ENCODE data around the gene ELMO1. TPM values are rescaled to one million over a fixed set of nuclear protein-coding genes. Genes with fewer than 3 reads are reported as not detected.
A peak's percentile ranks its signal among the peaks of the same experiment; 100 is the strongest.

The ELMO1 gene
- total RNA-seq, 2 donors from 2014 or later, result 5.6 to 16.1 TPM

DNA sequence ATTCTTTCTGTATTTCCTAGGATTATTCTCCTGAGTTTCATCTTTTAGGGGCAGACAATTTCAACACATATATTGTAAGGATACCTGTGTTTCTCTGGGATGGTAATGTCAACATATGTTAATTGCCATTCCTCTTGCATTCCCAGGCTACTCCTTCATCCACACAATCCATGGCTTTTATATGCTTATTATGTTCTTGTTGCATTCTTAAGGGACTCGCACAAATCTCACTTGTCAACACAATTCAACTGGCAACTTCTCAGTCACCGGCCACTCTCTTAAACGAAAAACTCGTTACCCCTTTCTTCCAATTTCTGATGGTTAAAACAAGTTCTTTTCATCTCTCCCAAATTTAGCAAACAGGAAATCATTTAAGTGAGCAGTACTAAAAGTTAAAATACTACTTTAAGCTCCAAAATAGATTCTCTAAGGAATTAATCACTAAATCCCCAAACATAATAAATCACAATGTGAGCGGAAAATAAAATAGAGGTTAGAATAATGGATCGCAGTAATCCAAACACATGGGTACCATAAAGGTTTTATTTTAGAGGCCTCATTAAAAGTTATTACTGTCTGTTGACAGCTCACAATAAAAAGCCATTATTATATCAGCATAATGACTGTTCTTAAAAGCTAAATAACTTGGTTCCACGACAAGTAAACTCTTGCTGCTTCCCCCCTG is 223.2 kb downstream of the ELMO1 start:
- DNase-seq (no peak), ATAC-seq (no peak)
- intact Hi-C loops (cut with DNase I, micrococcal nuclease), result no loop called here

DNA sequence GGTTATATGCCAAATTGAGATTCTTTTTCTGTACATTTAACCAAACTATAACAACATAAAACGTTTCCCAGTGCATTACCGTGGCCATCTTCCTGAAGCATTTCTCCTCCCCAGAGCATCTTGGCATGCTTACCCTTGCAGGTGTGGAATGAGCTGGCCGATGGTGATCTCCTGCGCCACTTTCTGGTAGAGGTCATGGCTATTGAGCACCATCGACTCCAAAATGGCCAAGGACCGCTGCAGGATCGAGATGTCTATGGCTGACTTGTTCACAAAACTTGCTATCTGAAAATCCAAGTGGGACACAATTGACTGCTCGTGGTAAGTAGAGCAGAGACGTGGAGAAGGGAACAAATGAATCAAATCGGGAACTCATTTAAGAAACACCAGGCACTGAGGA is 223.9 kb downstream of the ELMO1 start:
- intact Hi-C loops (cut with DNase I, micrococcal nuclease), result no loop called here
- no peak for DNase-seq
- ATAC-seq, result no peak

GRCh38 chr7:37220664-37221063 is 228.0 kb downstream of the ELMO1 start:
- no peak for ATAC-seq
- intact Hi-C loops (cut with DNase I, micrococcal nuclease), result no loop called here

GRCh38 chr7:37218956-37219355 is 229.7 kb downstream of the ELMO1 start:
- ATAC-seq, result no peak
- intact Hi-C loops (cut with DNase I, micrococcal nuclease), result loop anchor here in 1 of 2 donors (10.0 kb wide), 1 partner anchor 616 kb away; no protein-coding TSS in a partner anchor
- DNase-seq, result no peak

More at GRCh38 chr7:37220664-37221063, 228.0 kb downstream of the ELMO1 start:
- DNase-seq, result no peak

DNA sequence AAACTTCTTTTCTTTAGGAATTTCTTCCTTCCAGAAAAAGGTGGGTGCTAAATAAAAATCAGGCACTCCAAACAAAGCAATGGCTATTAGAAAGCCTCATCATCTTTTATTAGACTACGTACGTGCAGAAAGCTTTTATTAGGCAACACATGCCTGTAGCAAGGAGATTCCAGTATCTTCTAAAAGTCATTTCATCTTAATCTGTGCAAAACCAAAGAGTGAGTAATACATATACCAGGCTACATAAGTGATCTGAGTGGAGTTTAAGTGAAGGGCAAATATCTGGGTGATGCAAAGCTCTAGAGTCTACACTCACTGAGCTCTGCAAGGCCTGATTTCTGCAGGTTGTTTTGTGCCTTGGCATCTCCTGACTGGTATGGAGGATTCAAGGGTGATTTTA is 231.7 kb downstream of the ELMO1 start:
- intact Hi-C loops (cut with DNase I, micrococcal nuclease), result loop anchor here in 1 of 2 donors (10.0 kb wide), 1 partner anchor 618 kb away; no protein-coding TSS in a partner anchor
- ATAC-seq (no peak), DNase-seq (no peak)

- no peak for ATAC-seq
- intact Hi-C loops (cut with DNase I, micrococcal nuclease), result loop anchor here in 1 of 2 donors (10.0 kb wide), 1 partner anchor 618 kb away; no protein-coding TSS in a partner anchor
These were observed 232.4 kb downstream of the ELMO1 start for GRCh38 chr7:37216156-37216852.

GRCh38 chr7:37215290-37215923 is 233.3 kb downstream of the ELMO1 start:
- intact Hi-C loops (cut with DNase I, micrococcal nuclease), result loop anchor here in 1 of 2 donors (10.0 kb wide), 1 partner anchor 619 kb away; no protein-coding TSS in a partner anchor
- ATAC-seq (no peak), DNase-seq (no peak)

More at GRCh38 chr7:37216156-37216852, 232.4 kb downstream of the ELMO1 start:
- no peak for DNase-seq

DNA sequence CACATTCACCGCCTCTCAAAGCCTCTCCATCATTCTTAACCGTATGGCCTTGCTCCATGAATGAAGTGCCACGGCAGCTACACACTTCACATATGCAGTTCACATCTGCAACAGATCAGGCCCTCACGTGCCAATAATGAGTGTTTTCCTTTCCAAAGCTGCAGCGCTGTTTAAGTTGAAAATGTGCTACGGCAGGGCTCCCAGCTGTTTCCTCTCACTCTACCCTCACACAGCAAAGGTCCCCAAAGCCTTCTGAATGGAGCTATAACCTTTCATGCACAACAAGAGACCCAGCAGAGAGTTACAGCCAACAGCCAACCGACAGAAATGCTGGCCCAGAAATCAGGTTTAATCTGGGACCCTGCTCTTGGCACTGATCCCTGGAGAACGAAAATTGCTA is 236.1 kb downstream of the ELMO1 start:
- intact Hi-C loops (cut with DNase I, micrococcal nuclease), result loop anchor here in 1 of 2 donors (10.0 kb wide), 1 partner anchor 622 kb away; no protein-coding TSS in a partner anchor
- ATAC-seq, result no peak
- no peak for DNase-seq

DNA sequence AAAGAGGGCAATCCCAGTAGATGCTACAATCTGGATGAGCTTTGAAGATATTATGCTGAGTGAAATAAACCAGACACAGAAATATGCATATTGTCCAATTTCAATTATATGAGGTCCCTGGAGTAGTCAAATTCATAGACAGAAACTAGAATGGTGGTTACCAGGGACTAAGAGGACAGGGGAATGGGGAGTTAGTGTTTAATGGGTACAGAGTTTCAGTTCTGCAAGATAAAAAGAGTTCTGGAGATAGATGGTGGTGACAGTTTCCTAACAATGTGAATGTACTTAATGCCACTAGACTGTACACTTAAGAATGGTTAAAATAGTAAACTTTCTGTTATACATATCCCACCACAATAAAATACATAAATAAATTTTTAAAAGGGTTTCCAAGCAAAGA is 236.6 kb downstream of the ELMO1 start:
- ATAC-seq, result no peak

GRCh38 chr7:37211097-37211880 is 237.4 kb downstream of the ELMO1 start:
- no peak for ATAC-seq
- intact Hi-C loops (cut with DNase I, micrococcal nuclease), result loop anchor here in 1 of 2 donors (10.0 kb wide), 1 partner anchor 624 kb away; no protein-coding TSS in a partner anchor
- DNase-seq, result no peak

More for the DNA sequence above, 236.6 kb downstream of the ELMO1 start:
- intact Hi-C loops (cut with DNase I, micrococcal nuclease), result loop anchor here in 1 of 2 donors (10.0 kb wide), 1 partner anchor 623 kb away; no protein-coding TSS in a partner anchor
- DNase-seq, result no peak

DNA sequence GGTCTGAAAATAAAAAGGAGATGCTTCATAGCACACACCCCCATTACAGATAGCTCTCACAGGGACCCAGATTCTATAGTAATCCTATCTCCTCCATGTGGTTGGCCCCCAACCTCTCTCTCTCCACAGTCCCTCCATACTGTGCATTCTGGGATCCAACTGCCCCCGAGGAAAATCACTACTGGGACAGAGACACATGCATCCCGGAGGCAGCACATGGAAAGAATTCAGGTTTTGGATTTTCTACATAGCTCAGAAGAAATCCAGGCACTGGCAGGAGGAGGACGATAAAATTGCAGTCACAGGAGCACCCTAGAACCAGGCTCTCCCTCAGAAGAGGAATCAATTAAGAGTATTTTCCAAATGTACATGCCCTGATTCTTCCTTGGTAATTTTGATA is 239.5 kb downstream of the ELMO1 start:
- ATAC-seq, result no peak
- DNase-seq, result no peak
- intact Hi-C loops (cut with DNase I, micrococcal nuclease), result no loop called here

GRCh38 chr7:37208528-37208927 is 240.1 kb downstream of the ELMO1 start:
- DNase-seq (peak; percentile 29 to 60), ATAC-seq (peak; percentile 71)
- intact Hi-C loops (cut with DNase I, micrococcal nuclease), result no loop called here

DNA sequence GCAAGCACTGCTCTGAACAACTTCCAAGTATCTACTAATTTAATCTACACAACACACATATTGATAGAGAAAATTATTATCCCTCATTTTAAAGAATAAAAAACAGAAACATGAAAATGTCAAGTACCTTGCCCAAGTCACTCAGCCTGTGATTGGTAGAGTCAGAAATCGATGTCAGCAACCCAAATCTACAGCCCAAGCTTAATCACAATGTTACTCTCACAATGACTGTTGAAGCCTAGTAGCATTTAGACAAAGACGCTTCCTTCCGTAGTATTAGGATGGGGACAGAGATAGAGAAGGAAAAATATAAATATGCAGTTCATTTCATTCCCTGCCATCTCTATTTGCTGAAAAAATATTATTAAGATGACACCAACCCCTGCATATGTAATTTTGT is 242.5 kb downstream of the ELMO1 start:
- DNase-seq (no peak), ATAC-seq (no peak)
- intact Hi-C loops (cut with DNase I, micrococcal nuclease), result no loop called here

DNA sequence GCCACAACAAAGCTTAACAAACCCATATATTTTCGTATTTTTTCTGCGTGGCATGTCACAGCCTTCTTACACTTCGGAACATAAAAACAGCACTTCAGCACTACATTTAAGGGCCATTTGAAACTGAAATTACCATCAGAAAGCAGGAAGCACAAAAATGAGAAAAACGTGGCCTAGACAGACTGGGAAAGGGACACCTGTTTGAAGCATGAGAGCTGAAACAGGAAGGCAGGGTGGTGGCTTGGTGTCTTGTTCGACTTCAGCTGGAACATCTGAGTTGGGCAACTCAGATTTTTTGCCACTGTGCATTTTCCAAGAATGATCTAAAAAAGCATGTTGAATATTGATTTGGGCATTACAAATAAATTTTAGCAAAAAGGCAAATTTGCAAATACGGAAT is 243.2 kb downstream of the ELMO1 start:
- no peak for DNase-seq
- intact Hi-C loops (cut with DNase I, micrococcal nuclease), result no loop called here
- no peak for ATAC-seq

DNA sequence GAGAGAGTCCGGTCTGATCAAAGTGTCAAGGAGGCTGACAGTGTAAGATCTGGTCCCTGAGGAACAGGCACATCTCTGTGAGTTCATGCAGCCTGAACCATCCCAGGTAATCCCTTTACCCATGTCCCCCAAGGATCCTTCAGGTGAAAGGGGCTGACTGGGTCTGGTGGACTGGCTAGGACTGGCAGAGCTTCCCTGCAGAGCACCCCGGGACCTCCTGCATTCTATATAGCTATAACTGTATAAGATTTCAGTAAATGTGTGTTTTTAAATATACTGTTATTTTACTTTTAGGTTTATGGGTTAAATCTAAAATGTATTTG is 246.8 kb downstream of the ELMO1 start:
- ATAC-seq, result no peak
- DNase-seq, result no peak
- intact Hi-C loops (cut with DNase I, micrococcal nuclease), result no loop called here

DNA sequence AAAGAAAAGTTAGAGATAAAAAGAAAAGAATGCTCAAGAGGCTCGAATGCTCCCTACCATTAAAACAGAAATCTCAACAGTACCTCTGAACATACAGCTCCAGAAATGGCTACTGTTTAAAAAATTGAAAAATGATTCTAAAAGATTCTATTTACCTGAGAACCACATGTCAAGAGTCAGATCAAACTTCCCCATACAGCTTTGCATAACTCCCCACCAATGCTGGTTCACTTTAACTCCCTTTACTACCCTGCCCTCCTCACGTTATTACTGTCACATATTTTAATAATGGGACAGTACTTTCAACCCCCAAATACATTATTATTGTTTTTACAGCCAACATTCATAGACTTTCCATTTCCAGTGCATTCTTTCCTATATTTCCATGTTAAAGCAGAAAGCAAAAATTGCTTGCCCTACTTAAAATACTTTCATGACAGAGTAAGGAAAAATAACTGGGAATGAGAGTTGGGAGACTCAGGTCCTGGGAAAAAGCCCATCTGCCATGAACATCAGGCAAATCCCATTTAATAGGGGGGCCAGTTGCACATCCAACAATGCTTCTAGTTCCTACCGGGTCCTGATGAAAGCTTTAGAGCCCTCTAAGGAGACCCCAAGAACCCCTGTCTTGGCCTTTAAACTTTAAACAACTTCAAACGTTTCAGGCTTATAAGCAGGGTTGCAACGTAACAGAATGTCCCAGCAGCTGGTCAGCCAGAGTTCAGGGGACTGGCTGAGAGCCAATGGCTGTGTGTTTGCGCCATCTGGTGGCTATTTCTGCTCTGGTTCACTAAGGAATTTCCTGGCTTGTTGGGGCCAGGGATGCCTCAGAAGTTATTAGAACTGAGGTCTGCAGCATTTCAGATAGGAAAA is 247.4 kb downstream of the ELMO1 start:
- intact Hi-C loops (cut with DNase I, micrococcal nuclease), result no loop called here
- peak; percentile 77 for ATAC-seq
- peak; percentile 64 to 82 for DNase-seq

GRCh38 chr7:37198906-37199485 is 249.7 kb downstream of the ELMO1 start:
- ATAC-seq, result peak; percentile 90
- intact Hi-C loops (cut with DNase I, micrococcal nuclease), result no loop called here
- DNase-seq, result peak; percentile 59 to 89

All from left colon (tissue), 2 donors.